GM19239 (cell line): ENCODE measurements around the gene PITPNM3.

Experiments used
- DNase-seq: peaks from one replicate; pipeline ENCODE4 v3.0.0; 2011; ENCODE audit warnings: low spot score; ENCODE audit not compliant: insufficient read length
- FAIRE-seq: peaks from 2 replicates; lab custom pipeline; 2011; peaks lifted over from hg19 to GRCh38; lab: Jason Lieb, UNC

PITPNM3 gene

GRCh38 chr17:6470146-6470718, 86.1 kb downstream of the PITPNM3 start:
- no peak for DNase-seq
- FAIRE-seq: no peak

- DNase-seq (no peak), FAIRE-seq (no peak)
These were observed 88.1 kb downstream of the PITPNM3 start for GRCh38 chr17:6468051-6468790.

GRCh38 chr17:6467567-6467966, 88.8 kb downstream of the PITPNM3 start:
- FAIRE-seq: no peak

GRCh38 chr17:6465206-6466003, 91.0 kb downstream of the PITPNM3 start:
- FAIRE-seq: no peak
- no peak for DNase-seq

More at GRCh38 chr17:6467567-6467966, 88.8 kb downstream of the PITPNM3 start:
- DNase-seq: no peak

- DNase-seq: no peak
- FAIRE-seq: no peak
These were observed 91.8 kb downstream of the PITPNM3 start for GRCh38 chr17:6464446-6465041.

GRCh38 chr17:6463616-6464445, 92.5 kb downstream of the PITPNM3 start:
- no peak for DNase-seq
- no peak for FAIRE-seq

- DNase-seq (no peak), FAIRE-seq (no peak)
These were observed 93.7 kb downstream of the PITPNM3 start for GRCh38 chr17:6462692-6463091.

GRCh38 chr17:6461792-6462524, 94.4 kb downstream of the PITPNM3 start:
- no peak for FAIRE-seq
- DNase-seq: no peak

GRCh38 chr17:6461246-6461645, 95.1 kb downstream of the PITPNM3 start:
- no peak for FAIRE-seq
- DNase-seq: no peak

- FAIRE-seq (no peak), DNase-seq (no peak)
These were observed 95.7 kb downstream of the PITPNM3 start for GRCh38 chr17:6460531-6461161.

GRCh38 chr17:6458460-6458950, 97.8 kb downstream of the PITPNM3 start:
- no peak for FAIRE-seq

GRCh38 chr17:6457688-6458459, 98.5 kb downstream of the PITPNM3 start:
- FAIRE-seq: no peak
- DNase-seq: no peak

More at GRCh38 chr17:6458460-6458950, 97.8 kb downstream of the PITPNM3 start:
- DNase-seq: no peak

GRCh38 chr17:6456914-6457687, 99.3 kb downstream of the PITPNM3 start:
- FAIRE-seq: no peak
- no peak for DNase-seq

GRCh38 chr17:6456321-6456720, 100.0 kb downstream of the PITPNM3 start:
- no peak for FAIRE-seq
- DNase-seq: no peak

GRCh38 chr17:6455321-6455705, 101.0 kb downstream of the PITPNM3 start:
- peak; percentile 61 for DNase-seq
- no peak for FAIRE-seq

- no peak for FAIRE-seq
- DNase-seq: no peak
These were observed 101.6 kb downstream of the PITPNM3 start for GRCh38 chr17:6454495-6455320.
